ENCODE data around the gene CD79B. TPM values are rescaled to one million over a fixed set of nuclear protein-coding genes. Genes with fewer than 3 reads are reported as not detected.
"Not testable (repeated sequence)": the region's sequence is repeated elsewhere in the genome, so short reads cannot be mapped to it uniquely, and the experiment has no call there.

The CD79B gene
- total and polyA plus RNA-seq, 8 donors: 1.8 to 3.5 (median 2.2) TPM

DNA sequence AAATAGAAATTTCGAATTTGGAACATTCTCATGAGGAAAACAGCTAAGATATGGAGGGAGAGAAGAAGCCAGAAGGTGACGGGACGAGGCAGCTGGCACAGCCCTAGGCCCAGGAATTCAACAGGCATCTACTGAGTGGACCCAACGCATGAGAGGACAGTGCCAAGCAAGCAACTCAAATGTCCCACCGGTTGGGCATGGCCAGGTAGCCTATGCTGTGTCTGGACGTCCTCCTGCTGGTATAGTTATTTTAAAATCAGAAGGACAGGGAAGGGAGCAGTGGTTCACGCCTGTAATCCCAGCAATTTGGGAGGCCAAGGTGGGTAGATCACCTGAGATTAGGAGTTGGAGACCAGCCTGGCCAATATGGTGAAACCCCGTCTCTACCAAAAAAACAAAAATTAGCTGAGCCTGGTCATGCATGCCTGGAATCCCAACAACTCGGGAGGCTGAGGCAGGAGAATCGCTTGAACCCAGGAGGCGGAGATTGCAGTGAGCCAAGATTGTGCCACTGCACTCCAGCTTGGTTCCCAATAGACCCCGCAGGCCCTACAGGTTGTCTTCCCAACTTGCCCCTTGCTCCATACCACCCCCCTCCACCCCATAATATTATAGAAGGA, 15.5 kb downstream of the CD79B start:
- Histone ChIP-seq H3K4me1 (no peaks in the 10 kb centered on the region), H3K4me3 (no peak overlapping the region), H3K27ac (no peak overlapping the region), H3K9me3 (no peaks in the 10 kb centered on the region), H3K36me3 (no peaks in the 10 kb centered on the region), H3K27me3 (no peaks in the 10 kb centered on the region)
- ATAC-seq: no peak
- intact Hi-C loops (cut with DNase I): loop anchor here in 1 of 2 donors (5.0 to 10.0 kb wide), 2 partner anchors 111 to 218 kb away; partner anchors contain the start of gene ERN1
- peak in 2 of 4 donors; percentile 20 to 26 for DNase-seq
- TF ChIP-seq, protein P1, sequence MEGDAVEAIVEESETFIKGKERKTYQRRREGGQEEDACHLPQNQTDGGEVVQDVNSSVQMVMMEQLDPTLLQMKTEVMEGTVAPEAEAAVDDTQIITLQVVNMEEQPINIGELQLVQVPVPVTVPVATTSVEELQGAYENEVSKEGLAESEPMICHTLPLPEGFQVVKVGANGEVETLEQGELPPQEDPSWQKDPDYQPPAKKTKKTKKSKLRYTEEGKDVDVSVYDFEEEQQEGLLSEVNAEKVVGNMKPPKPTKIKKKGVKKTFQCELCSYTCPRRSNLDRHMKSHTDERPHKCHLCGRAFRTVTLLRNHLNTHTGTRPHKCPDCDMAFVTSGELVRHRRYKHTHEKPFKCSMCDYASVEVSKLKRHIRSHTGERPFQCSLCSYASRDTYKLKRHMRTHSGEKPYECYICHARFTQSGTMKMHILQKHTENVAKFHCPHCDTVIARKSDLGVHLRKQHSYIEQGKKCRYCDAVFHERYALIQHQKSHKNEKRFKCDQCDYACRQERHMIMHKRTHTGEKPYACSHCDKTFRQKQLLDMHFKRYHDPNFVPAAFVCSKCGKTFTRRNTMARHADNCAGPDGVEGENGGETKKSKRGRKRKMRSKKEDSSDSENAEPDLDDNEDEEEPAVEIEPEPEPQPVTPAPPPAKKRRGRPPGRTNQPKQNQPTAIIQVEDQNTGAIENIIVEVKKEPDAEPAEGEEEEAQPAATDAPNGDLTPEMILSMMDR (IDR thresholded peaks at IDR 0.05): no peak

GRCh38 chr17:63915753-63916152, 16.4 kb downstream of the CD79B start:
- not testable (repeated sequence) for H3K27ac ChIP-seq, H3K4me1 ChIP-seq, ATAC-seq, H3K27me3 ChIP-seq, H3K4me3 ChIP-seq, H3K9me3 ChIP-seq, H3K36me3 ChIP-seq
- DNase-seq: peak in 1 of 4 donors; percentile 8
- intact Hi-C loops (cut with DNase I): loop anchor here in 1 of 2 donors (5.0 to 10.0 kb wide), 2 partner anchors 112 to 219 kb away; partner anchors contain the start of gene ERN1

GRCh38 chr17:63914471-63914870, 17.7 kb downstream of the CD79B start:
- Histone ChIP-seq H3K4me1 (no peaks in the 10 kb centered on the region), H3K4me3 (no peak overlapping the region), H3K9me3 (no peaks in the 10 kb centered on the region), H3K27me3 (no peaks in the 10 kb centered on the region), H3K36me3 (no peaks in the 10 kb centered on the region), H3K27ac (no peak overlapping the region)
- intact Hi-C loops (cut with DNase I): loop anchor here in 1 of 2 donors (10.0 kb wide), 1 partner anchor 220 kb away; the partner anchor contains the start of gene ERN1
- ATAC-seq: no peak
- TF ChIP-seq, protein P1 (IDR thresholded peaks at IDR 0.05): no peak
- peak in 1 of 4 donors; percentile 43 for DNase-seq

DNA sequence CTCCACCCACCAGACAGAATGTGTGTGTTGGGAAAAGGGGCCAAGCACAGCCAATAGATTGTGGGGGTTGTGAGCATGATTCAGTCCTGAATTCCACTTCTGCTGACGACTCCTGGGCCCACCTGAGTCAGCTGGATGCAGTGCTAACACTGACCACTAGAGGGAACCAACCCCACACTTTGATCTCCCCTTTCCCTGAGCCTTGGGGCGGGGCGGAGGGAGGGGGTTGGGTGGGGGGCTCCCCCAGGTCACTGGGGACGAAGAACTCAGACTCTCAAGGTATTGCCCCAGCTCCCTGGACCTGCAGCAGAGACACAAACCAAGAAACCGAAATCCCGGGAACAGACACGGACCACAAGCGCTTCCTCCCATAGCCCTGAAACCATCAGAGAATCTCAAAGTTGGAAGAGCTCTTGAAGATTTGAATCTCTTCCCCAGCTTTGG, 20.5 kb downstream of the CD79B start:
- DNase-seq (peak in 1 of 4 donors; percentile 24), ATAC-seq (peak; percentile 82)
- H3K9me3 ChIP-seq: no peaks in the 10 kb centered on the region
- TF ChIP-seq, protein P1 (IDR thresholded peaks at IDR 0.05): peak; percentile 75 to 87
- H3K27me3 ChIP-seq: no peaks in the 10 kb centered on the region
- intact Hi-C loops (cut with DNase I): loop anchor here in 1 of 2 donors (10.0 kb wide), 1 partner anchor 223 kb away; the partner anchor contains the start of gene ERN1
- no peak overlapping the region for H3K27ac ChIP-seq
- no peaks in the 10 kb centered on the region for H3K4me1 ChIP-seq
- no peaks in the 10 kb centered on the region for H3K36me3 ChIP-seq
- no peak overlapping the region for H3K4me3 ChIP-seq

GRCh38 chr17:63911041-63911635, 21.0 kb downstream of the CD79B start, which contains the start of gene CSHL1:
Gene CSHL1 (minus strand): TSS chr17:63911258. CDS start chr17:63911196, 62 bp downstream.
- H3K27ac ChIP-seq: no peak within 1 kb of the TSS
- no peaks in the 10 kb centered on the region for H3K9me3 ChIP-seq
- intact Hi-C loops (cut with DNase I): loop anchor here in 1 of 2 donors (10.0 kb wide), 1 partner anchor 224 kb away; the partner anchor contains the start of gene ERN1
- no peaks in the 10 kb centered on the region for H3K4me1 ChIP-seq
- no peaks in the 10 kb centered on the region for H3K36me3 ChIP-seq
- ATAC-seq (no peak), DNase-seq (peak in 1 of 4 donors; percentile 45)
- no peak within 1 kb of the TSS for H3K4me3 ChIP-seq
- H3K27me3 ChIP-seq: no peaks in the 10 kb centered on the region
- TF ChIP-seq, protein P1 (IDR thresholded peaks at IDR 0.05): no peak

All from left lung (tissue), 10 donors.